Activated T-cell treated with anti-CD3 and anti-CD28 coated beads for 1 hour (primary cell): ENCODE results near the gene FRMD3.
"Not testable (repeated sequence)": the region's sequence is repeated elsewhere in the genome, so short reads cannot be mapped to it uniquely, and the experiment has no call there.

Experiments used
- DNase-seq: peaks from one replicate; pipeline ENCODE4 v3.0.0-alpha.2; 2020; ENCODE audit warnings: low read depth

Gene FRMD3

GRCh38 chr9:83521411-83521810, 16.8 kb downstream of the FRMD3 start:
- DNase-seq = no peak

- DNase-seq = no peak
These were observed 17.2 kb downstream of the FRMD3 start for GRCh38 chr9:83521011-83521410.

- DNase-seq = no peak
These were observed 17.9 kb downstream of the FRMD3 start for GRCh38 chr9:83520292-83520691.

GRCh38 chr9:83517980-83518379, 20.2 kb downstream of the FRMD3 start:
- not testable (repeated sequence) for DNase-seq

DNA sequence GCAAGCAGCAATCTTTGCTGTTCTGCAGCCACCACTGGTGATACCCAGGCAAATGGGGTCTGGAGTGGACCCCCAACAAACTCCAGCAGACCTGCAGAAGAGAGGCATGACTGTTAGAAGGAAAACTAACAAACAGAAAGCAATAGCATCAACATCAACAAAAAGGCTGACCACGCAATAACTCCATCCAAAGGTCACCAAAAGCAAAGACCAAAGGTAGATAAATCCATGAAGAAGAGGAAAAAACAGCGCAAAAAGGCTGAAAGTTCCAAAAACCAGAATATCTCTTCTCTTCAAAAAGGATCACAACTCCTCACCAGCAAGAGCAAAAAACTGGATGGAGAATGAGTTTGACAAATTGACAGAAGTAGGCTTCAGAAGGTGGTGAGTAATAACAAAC, 23.4 kb downstream of the FRMD3 start:
- DNase-seq = no peak

DNA sequence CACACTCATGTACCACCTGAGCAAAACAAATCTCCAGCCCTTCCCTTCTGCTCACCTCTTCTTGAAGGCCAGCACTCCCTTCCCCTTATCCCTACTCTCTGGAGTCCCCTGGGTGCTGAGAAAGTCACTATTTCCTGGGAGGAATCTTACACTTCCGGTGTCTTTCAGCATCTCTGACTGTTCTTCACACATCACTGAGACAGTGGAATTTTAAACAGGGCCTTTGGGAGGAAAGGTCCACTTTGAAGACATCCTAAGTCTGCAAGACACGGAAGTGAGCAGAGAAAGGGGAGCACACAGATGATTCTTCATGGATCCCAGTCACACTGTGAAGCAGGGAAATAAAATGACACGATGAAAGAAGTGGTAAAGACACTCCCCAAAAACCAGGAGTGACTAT, 25.6 kb downstream of the FRMD3 start:
- no peak for DNase-seq

- DNase-seq = no peak
These were observed 27.1 kb downstream of the FRMD3 start for GRCh38 chr9:83511051-83511450.

GRCh38 chr9:83509402-83509801, 28.8 kb downstream of the FRMD3 start:
- no peak for DNase-seq

DNA sequence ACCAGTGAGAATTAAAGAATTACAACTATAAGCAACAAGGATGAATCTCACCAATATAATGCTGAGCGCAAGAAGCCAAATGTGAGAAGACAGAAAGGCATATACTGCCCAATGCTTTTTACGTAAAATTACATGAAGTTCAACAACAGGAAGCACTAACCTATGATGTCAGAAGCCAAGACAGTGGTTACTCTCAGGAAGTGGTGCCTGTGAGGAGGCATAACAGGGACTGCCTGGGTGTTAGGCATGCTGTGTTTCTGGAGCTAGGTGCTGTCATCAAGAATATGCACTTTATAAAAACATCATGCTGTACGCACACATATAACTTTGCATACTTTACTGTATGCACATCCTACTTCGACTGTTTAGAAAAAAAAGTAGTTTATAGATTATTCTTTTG, 30.1 kb downstream of the FRMD3 start:
- DNase-seq = no peak

- DNase-seq = no peak
These were observed 32.9 kb downstream of the FRMD3 start for GRCh38 chr9:83505282-83505681.

DNA sequence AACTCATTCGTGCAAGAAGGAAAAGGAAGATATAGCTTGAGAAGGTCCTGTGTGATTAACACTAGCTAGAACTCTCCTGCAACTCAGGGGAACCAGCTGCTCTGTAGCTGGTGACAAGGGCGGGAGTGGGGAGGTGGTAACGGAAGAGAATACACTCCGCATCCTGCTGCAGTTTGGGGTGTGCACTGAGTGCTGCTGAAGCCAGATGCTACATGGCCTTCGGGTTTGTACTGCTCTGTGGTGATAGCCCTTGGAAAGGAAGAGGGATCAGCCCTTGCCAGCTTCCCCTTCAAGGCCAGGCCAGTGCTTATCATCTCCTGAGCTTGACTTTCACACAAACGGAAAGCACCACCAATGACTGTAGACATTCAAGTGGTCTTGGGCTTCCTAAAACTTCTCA, 34.3 kb downstream of the FRMD3 start:
- no peak for DNase-seq

GRCh38 chr9:83501565-83501964, 36.6 kb downstream of the FRMD3 start:
- DNase-seq = no peak

DNA sequence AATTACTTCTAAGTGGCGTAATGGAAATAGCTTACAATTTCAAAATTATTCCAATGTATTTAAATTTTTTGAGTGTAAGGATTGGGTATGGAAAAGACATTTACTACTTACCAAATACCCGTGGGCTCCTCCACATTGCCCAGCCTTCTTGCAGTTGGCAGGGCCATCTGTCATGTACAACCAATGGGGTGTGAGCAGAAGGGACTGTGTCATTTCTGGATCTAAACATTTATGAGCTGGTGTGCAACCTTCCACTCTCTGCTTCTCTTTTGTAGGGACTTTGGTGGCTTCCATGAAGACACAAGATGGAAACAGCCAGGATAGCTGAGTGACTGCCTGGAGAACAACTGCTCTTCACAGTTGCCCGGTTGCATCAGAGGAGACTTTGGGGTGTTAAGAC, 40.8 kb downstream of the FRMD3 start:
- DNase-seq = no peak

DNA sequence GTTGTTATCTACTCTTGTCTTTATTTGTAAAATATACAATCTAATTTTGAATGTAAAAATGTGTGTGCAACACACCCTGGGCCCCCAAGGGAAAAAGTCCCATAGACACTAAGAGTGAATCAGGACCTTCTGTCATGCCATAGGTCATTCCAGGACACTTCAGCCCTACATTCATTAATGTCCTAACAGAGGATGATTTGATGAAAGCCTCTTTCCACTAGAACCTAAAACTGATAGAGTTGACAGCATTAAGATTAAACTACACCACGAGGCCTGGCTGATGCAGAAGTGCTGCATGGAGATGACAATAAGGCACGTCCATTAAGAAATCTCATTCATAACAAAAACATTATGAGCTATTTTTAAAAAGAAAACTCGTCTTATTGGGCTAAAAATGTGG, 46.2 kb downstream of the FRMD3 start:
- no peak for DNase-seq

- DNase-seq = no peak
These were observed 46.8 kb downstream of the FRMD3 start for GRCh38 chr9:83491413-83491812.

GRCh38 chr9:83489961-83490360, 48.2 kb downstream of the FRMD3 start:
- no peak for DNase-seq

DNA sequence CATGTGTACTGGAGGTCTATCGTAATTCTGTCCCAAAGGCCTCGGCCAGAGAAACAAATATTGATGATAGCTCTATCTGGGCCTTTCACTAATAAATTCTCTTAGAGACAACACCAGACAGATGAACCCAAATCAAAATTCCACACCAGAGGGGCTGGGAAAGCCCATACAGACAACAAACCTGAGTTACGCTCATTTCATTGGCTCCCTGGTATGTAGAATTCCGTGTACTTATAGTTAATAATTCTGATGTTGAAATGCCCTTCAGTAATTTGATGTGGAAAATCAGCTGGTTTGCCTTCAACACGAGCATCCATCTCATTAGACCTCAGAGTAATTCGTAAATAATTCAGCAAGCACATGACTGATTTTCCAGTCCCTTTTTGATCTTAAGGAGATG, 53.2 kb downstream of the FRMD3 start:
- DNase-seq = no peak

DNA sequence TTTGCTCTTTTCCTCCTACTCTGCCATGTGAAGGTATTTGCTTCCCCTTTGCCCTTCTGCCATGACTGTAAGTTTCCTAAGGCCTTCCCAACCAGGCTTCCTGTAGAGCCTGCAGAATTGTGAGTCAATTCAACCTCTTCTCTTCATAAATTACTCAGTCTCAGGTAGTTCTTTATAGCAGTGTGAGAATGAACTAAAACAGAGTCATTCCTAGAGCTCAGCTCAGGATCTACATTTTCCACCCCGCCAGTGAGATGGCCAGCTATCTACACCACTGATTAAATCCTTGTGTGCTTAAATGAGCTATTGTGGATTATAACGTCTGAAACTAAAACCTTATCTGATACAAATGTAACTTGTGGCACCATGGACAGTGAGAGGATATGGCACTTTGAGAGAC, 55.0 kb downstream of the FRMD3 start:
- no peak for DNase-seq

GRCh38 chr9:83479765-83480164, 58.4 kb downstream of the FRMD3 start:
- no peak for DNase-seq

GRCh38 chr9:83477571-83477970, 60.6 kb downstream of the FRMD3 start:
- no peak for DNase-seq

DNA sequence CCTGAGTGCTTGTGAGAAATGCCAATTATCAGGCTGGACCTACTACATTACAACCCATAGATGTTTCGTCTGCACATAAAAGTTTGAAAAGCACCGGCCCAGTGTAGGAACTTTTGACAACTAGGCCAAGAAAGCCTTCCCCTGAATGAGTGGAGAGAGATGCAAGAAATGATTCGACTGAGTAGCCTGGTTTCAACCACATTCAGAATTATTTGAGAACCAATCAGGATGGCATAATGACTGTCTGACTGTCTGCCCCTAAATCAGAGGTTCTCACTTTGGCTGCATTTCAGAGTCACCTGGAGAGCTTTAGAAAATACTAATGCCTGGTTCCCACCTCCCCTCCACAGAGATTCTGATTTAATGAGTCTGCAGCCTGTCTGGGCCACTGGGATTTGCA, 61.1 kb downstream of the FRMD3 start:
- DNase-seq = no peak

GRCh38 chr9:83476513-83476912, 61.7 kb downstream of the FRMD3 start:
- no peak for DNase-seq

DNA sequence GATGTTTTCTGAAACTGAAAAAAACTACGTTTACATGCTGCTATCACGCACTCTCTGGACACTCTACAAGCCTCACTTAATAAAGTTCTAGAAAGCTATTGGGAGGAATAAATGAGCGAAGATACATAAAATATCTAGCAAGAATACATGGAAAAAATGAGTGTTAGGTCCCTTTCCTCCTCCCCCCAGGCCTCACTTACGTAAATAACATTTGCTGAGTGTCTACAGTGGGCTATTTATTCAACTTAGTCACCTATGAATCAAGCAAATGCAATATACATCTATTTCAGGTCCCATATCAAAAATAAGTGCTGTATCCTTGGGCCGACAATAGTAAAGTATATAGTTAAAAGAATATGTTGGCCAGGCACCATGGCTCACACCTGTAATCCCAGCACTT, 62.5 kb downstream of the FRMD3 start:
- no peak for DNase-seq

GRCh38 chr9:83474631-83475030, 63.6 kb downstream of the FRMD3 start:
- no peak for DNase-seq

DNA sequence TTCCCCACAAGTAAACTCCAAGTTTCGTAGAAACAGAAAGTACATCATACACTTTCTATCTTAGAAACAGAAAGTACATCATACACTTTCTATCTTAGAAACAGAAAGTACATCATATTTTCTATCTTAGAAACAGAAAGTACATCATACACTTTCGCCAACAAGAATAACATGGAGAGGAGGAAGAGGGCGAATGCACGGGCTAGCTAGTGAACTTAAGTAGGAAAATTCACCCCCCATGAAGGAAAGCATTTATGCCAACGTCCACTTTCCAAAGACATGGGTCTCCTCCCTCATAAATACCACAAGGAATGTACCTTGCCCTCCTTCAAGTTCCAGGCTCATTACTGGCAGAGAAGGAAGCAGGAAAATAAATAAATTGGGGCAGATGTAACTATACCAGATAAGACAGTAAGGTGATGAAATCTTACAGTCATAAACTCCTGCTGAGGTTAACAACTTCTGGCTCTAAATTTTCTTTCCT, 64.7 kb downstream of the FRMD3 start:
- no peak for DNase-seq
